NOMO-1 (cell line): Measurements from ENCODE around the gene NLRP5.
"Not testable (repeated sequence)": the region's sequence is repeated elsewhere in the genome, so short reads cannot be mapped to it uniquely, and the experiment has no call there.

Source experiments
- DNase-seq, 2 experiments: peaks; one replicate each; lab custom pipeline; 2025; ENCODE audit not compliant: unreplicated experiment in 2 of 2; lab: John Stamatoyannopoulos, UW

Gene NLRP5

GRCh38 chr19:55986487-55986886 is at the start of gene NLRP5:
NLRP5 (plus strand) TSS chr19:55986775.
- no peak for DNase-seq

GRCh38 chr19:55939206-55939605 is 47.4 kb upstream of the NLRP5 start:
- DNase-seq = no peak

- DNase-seq = no peak
Observed at GRCh38 chr19:55940306-55940705, 46.3 kb upstream of the NLRP5 start.

- no peak for DNase-seq
Observed at GRCh38 chr19:55947532-55947931, 39.0 kb upstream of the NLRP5 start, which contains the start of gene NLRP8. NLRP8 (plus strand) TSS chr19:55947832.

DNA sequence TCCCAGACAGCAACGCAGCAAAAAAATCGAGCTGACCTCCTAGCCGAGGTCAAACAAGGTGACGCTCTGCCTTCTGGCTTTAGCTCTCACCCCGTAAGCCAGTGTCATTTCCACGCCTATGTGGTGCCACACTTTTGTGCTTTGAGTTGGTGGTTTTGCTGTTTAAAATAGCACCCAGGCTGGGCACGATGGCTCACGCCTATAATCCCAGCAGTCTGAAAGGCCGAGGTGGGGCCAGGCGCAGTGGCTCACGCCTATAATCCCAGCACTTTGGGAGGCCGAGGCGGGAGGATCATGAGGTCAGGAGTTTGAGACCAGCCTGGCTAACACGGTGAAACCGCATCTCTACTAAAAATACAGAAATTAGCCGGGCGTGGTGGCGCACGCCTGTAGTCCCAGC is 36.0 kb upstream of the NLRP5 start:
- DNase-seq = not testable (repeated sequence)

DNA sequence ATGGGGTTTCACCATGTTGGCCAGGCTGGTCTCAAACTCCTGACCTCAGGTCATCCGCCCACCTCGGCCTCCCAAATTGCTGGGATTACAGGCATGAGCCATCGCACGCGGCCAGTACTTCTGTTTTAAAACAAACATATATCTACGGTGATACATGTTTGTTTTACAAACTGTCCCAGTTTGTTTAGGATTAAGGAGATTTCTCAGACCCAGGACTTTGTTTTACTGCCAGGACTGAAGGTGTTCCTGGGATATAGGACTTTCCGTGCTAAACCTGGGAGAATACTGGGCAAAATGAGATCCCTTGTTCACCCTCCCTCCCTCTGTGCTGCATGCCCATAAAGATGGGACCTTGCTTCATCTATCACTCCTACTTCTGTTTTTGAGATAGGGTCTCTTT is 30.1 kb upstream of the NLRP5 start:
- DNase-seq = no peak

GRCh38 chr19:55958356-55958755 is 28.2 kb upstream of the NLRP5 start:
- no peak for DNase-seq

- no peak for DNase-seq
Observed at GRCh38 chr19:55959996-55960675, 26.4 kb upstream of the NLRP5 start.

- DNase-seq = no peak
Observed at GRCh38 chr19:55962186-55962585, 24.4 kb upstream of the NLRP5 start.

GRCh38 chr19:55973982-55974381 is 12.6 kb upstream of the NLRP5 start:
- no peak for DNase-seq

GRCh38 chr19:55980415-55980814 is 6.2 kb upstream of the NLRP5 start:
- DNase-seq = no peak

DNA sequence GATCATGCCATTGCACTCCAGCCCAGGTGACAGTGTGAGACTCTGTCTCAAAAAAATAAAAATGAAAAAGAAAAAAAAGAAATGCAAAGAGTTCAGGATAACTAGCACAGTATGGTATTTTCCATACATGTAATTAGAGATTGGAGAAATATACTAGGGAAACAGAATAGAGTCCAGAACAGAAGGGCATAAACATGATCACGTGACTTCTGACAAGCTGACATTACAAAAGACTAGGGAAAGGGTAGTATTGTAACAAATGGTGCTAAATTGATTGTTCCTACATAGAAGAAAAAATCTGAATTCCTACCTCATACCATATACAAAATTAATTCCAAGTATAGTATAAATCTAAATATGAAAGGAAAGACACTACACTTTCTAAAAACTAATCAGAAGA is 1.3 kb upstream of the NLRP5 start:
- no peak for DNase-seq

DNA sequence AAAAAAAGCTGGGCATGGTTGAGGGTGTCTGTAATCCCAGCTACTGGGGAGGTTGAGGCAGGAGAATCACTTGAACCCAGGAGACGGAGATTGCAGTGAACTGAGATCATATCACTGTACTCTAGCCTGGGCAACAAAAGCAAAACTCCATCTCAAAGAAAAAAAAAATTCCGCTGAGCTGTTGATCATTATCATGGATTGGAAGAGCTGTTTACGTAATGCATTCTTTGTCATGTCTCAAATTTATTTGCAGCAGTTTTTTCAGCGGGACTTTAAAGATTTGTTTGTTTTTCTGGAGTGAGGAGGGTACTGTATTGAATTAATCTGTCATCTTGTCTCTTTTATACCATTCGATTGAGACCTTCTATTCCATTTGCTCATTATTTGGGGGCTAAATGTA is 4.3 kb downstream of the NLRP5 start:
- DNase-seq = no peak

- DNase-seq = no peak
Observed at GRCh38 chr19:55993492-55993891, 6.9 kb downstream of the NLRP5 start.

DNA sequence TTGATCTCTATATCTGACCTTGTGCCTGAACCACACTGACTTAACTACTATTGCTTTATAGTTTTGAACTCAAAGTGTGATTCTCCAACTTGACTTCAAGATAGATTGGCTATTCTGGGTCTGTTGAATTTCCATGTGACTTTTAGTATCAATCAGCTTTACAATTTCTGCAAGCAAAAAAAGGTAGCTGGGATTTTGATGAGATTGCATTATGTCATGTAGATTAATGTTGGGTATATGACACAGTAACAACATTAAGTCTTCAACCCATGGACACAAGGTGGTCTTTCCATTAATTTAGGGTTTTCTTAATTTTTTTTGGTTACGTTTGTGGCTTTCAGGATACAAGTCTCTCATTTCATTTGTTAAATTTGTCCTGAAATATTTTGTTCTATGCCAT is 28.2 kb downstream of the NLRP5 start:
- no peak for DNase-seq

- DNase-seq = no peak
Observed at GRCh38 chr19:56015756-56016155, 29.2 kb downstream of the NLRP5 start.

GRCh38 chr19:56019325-56019724 is 32.8 kb downstream of the NLRP5 start:
- DNase-seq = not testable (repeated sequence)

GRCh38 chr19:56020355-56020975 is 33.9 kb downstream of the NLRP5 start:
- DNase-seq = not testable (repeated sequence)

DNA sequence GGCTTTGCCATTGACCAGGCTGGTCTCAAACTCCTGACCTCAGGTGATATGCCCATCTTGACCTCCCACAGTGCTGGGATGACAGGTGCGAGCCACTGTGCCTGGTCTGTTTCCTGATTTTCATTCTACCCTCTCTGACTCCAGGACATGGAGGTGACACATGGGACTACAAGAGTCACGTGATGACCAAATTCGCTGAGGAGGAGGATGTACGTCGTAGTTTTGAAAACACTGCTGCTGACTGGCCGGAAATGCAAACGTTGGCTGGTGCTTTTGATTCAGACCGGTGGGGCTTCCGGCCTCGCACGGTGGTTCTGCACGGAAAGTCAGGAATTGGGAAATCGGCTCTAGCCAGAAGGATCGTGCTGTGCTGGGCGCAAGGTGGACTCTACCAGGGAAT is 40.2 kb downstream of the NLRP5 start:
- no peak for DNase-seq

GRCh38 chr19:56053596-56053995 is 67.0 kb downstream of the NLRP5 start:
- no peak for DNase-seq

DNA sequence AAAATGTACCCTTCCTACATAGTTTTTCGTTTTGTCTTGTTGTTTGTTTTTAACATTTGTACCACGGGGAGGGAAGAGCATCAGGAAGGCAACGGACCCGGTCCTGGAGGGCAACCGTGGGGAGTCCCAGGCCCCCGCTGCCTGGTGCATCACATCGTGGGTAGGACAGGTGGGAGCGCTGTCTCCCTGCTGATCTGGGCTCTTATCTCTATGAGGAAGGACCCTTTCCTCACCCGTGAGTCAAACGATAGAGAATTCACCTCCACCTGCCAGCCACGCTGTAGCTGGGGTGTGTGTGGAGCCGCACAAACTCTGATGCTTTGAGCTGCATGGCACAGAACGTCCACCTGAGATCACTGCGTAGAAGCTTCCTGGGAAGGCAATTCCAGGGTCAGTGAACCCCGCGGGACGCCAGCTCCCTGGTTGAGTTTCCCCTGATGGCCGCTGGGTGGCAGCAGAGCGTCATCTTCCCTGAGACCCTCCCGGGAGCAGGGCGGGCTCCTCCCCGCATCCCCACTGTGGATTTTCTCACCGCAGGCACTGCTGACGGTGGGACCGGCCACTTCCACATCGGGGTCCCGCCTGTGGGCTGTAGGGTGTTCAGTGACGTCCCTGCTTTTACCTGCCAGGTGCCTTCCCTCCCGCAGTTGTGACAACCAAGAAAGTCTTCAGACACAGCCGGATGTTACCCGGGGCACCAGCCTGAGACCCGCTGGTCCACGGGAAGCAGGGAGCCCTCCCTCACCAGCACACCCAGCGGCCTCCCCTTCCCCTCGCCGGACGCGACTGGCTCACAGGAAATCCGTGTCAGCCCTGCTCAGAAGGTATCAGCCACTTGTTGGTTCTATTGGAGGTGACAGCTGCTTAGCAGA is 79.8 kb downstream of the NLRP5 start:
- peak in 1 of 2 experiments; percentile 21 for DNase-seq

DNA sequence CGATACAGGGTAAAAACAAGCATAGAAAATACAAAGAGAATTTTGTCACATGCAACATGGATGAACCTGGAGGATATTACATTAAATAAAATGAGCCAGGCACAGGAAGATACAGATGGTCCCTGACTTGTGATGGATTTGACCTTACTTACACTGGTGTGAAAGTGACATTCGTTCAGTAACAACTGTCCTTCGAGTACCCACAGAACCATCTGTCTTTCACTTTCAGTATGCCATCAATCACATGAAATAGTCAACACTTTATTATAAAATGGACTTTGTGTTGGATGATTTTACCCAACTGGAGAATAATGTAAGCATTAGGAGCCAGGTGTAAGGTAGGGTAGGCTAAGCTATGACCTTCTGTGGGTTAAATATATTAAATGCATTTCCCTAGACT is 83.1 kb downstream of the NLRP5 start:
- DNase-seq = no peak
